ENCODE measurements around the gene TMEM190.

Gene TMEM190

DNA sequence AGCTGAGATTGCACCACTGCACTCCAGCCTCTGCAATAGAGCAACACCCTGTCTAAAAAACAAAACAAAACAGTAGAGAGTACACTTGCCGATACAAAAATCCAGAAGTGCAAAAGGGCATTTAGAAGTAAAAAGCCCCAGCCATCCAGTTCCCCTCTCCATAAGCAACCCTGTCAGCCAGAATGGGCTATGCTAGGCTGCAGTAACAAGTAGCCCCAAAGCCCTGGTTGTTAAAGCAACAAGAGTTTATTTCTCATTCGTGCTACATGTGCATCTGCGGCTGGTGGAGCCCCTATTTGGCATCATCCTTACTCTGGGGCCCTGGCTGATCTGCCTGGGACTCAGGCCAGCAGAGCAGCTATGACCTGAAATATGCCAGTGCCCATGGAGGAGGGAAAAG is 47.9 kb downstream of the TMEM190 start:
- DNase-seq, result no peak

- no peak for DNase-seq
These were observed 49.4 kb downstream of the TMEM190 start for GRCh38 chr19:55426042-55426441.

Measured in activated CD4-positive, alpha-beta T cell treated with anti-CD3 and anti-CD28 coated beads, Interleukin-10, Interleukin-2, amounts not matched to agents 100 ng/mL and 50 ng/mL, durations not matched to agents 16 hours and 8 hours (primary cell).